Breast epithelium (tissue), 3 donors: ENCODE measurements around the gene BEST1.

ENCODE experiments used
- POLR2A ChIP-seq: fragments of 450-650 bp; IDR thresholded peaks from one replicate; pipeline ENCODE4 v1.6.1; 2016; ENCODE audit warnings: antibody characterized with exemption, mild to moderate bottlenecking, moderate library complexity
- TF ChIP-seq, protein P1 (sequence below), 3 donors: fragments of 450-650 bp; IDR thresholded peaks; one replicate each; pipeline ENCODE4 v1.5.1; 2016 to 2017; ENCODE audit warnings: antibody characterized with exemption in 3 of 3, mild to moderate bottlenecking in 3 of 3, moderate library complexity in 3 of 3

DNA sequence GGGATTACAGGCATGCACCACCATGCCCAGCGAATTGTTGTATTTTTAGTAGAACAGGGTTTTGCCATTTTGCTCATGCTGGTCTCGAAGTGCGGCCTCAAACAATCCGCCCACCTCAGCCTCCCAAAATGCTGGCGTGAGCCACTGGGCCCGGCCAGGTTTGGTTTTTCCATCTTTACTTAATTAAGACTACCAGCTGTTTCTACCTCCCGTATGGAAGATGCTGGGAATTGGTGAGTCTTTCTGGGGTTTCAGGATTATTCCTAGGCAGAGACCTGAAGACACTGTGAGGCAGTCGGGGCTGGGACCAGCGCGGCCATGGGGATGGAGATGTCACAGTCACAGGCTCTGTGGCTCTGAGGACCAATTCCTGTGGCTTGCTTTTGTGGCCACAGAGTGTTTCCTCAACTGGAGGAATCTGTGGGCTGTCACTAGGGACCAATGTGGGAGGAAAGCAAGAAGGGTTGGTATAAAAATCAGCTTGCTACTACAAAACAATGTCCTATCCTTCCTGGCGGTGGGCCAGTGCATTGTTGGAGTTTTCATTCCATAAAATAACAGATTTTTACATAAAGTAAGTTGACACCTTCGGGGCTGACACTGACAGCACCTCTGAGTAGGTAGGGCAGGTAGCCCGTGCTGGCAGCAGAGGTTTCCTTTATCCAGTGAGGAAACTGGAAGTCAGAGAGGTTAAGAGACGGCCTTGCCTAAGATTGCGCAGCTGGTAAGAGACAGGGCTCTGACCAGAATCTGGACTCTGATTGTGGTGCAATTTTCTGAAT, 25.7 kb downstream of the BEST1 start:
- no peak for TF ChIP-seq POLR2A
- TF ChIP-seq, protein P1, sequence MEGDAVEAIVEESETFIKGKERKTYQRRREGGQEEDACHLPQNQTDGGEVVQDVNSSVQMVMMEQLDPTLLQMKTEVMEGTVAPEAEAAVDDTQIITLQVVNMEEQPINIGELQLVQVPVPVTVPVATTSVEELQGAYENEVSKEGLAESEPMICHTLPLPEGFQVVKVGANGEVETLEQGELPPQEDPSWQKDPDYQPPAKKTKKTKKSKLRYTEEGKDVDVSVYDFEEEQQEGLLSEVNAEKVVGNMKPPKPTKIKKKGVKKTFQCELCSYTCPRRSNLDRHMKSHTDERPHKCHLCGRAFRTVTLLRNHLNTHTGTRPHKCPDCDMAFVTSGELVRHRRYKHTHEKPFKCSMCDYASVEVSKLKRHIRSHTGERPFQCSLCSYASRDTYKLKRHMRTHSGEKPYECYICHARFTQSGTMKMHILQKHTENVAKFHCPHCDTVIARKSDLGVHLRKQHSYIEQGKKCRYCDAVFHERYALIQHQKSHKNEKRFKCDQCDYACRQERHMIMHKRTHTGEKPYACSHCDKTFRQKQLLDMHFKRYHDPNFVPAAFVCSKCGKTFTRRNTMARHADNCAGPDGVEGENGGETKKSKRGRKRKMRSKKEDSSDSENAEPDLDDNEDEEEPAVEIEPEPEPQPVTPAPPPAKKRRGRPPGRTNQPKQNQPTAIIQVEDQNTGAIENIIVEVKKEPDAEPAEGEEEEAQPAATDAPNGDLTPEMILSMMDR (IDR thresholded peaks at IDR 0.05), result peak in 1 of 3 donors; percentile 5
